Activated CD8-positive, alpha-beta T cell treated with anti-CD3 and anti-CD28 coated beads for 36 hours (primary cell): ENCODE data around the gene SND1. TPM values are rescaled to one million over a fixed set of nuclear protein-coding genes. Genes with fewer than 3 reads are reported as not detected.

Experiments
- ATAC-seq: fragments of 200-7000 bp; cut with Tn5 transposase; one replicate; pipeline ENCODE4 v1.10.0; 2021; ENCODE audit warnings: mild to moderate bottlenecking, moderate library complexity
- CTCF ChIA-PET: fragments of 350-600 bp; sonication (Branson Sonifier 250); formaldehyde crosslinking; loops from one replicate; lab custom pipeline; 2021; ENCODE audit warnings: antibody characterized with exemption; lab: Charles Lee
- POLR2A ChIA-PET: fragments of 350-600 bp; sonication (Branson Sonifier 250); formaldehyde crosslinking; loops from one replicate; lab custom pipeline; 2021; ENCODE audit warnings: antibody characterized with exemption; lab: Charles Lee
- DNase-seq: peaks from one replicate; pipeline ENCODE4 v3.0.0-alpha.2; 2020
- H3K27ac Mint-ChIP-seq: one replicate; pipeline ENCODE4 v1.8.0; 2021; ENCODE audit warnings: mild to moderate bottlenecking, mixed read lengths
- H3K27me3 Mint-ChIP-seq: one replicate; pipeline ENCODE4 v1.8.0; 2021; ENCODE audit warnings: mixed read lengths
- H3K36me3 Mint-ChIP-seq: one replicate; pipeline ENCODE4 v1.8.0; 2021; ENCODE audit warnings: low read depth, mixed read lengths
- H3K4me1 Mint-ChIP-seq: one replicate; pipeline ENCODE4 v1.8.0; 2021; ENCODE audit warnings: low read depth, mixed read lengths
- H3K4me3 Mint-ChIP-seq: one replicate; pipeline ENCODE4 v1.8.0; 2021; ENCODE audit warnings: mild to moderate bottlenecking, moderate library complexity, mixed read lengths
- H3K9me3 Mint-ChIP-seq: one replicate; pipeline ENCODE4 v1.8.0; 2021; ENCODE audit warnings: mixed read lengths
- intact Hi-C: fragments of 100-400 bp; cut with micrococcal nuclease; formaldehyde crosslinking; loops from one replicate; pipeline ENCODE4 v1.10.0; 2022
- total RNA-seq, 2 experiments: library from RNA; stranded (reverse); gene quantifications; one replicate each; pipeline ENCODE4 v1.2.3, GENCODE V29; 2021
- TF ChIP-seq, protein P1 (sequence below): fragments of 200-600 bp; IDR thresholded peaks from one replicate; pipeline ENCODE4 v1.8.0; 2022; ENCODE audit warnings: antibody characterized with exemption, mild to moderate bottlenecking

SND1 gene
- total RNA-seq, 2 experiments from 2014 or later: 206 to 208 TPM

DNA sequence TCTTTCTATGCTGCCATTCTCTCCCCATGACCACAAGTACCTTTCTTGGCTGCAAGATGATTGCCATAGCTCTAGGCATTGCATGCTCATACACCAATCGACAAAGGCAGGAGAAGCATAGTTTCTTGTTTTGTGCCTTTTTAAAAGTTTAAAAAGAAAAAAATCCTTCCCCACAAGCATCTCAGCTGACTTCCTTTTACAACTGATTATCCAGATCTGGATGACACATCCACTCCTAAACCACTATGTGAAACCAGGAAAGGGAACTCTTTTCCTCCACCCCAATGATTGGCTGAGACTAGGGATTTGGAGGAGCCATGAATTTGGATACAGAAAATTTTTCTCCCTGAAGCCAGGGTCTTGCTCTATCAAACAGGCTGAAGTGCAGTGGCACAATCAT is 393.8 kb downstream of the SND1 start:
- no peaks in the 10 kb centered on the region for H3K9me3 Mint-ChIP-seq

DNA sequence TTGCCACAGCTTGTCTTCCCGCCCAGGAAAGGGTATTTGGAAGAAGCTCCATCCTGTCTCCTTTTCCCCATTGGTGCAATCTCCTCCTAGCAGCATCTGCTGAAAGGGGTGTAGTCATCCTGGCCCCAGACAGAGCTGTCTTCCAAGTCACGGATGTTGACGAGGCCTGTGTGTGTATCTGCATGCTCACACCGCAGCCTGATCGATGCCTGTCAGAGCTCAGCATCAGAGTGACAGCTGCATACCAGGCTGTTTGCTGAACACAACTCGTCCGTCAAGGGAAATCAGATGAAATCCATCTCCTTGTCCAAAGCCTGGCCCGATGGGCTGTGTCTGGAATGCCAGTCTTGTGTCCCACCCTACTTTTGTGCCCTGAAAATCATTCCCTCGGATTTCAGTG is 400.4 kb downstream of the SND1 start:
- TF ChIP-seq, protein P1, sequence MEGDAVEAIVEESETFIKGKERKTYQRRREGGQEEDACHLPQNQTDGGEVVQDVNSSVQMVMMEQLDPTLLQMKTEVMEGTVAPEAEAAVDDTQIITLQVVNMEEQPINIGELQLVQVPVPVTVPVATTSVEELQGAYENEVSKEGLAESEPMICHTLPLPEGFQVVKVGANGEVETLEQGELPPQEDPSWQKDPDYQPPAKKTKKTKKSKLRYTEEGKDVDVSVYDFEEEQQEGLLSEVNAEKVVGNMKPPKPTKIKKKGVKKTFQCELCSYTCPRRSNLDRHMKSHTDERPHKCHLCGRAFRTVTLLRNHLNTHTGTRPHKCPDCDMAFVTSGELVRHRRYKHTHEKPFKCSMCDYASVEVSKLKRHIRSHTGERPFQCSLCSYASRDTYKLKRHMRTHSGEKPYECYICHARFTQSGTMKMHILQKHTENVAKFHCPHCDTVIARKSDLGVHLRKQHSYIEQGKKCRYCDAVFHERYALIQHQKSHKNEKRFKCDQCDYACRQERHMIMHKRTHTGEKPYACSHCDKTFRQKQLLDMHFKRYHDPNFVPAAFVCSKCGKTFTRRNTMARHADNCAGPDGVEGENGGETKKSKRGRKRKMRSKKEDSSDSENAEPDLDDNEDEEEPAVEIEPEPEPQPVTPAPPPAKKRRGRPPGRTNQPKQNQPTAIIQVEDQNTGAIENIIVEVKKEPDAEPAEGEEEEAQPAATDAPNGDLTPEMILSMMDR: no peak
- no peak overlapping the region for H3K27ac Mint-ChIP-seq
- H3K27me3 Mint-ChIP-seq: no peaks in the 10 kb centered on the region
- POLR2A ChIA-PET: no interaction called here
- intact Hi-C loops: no loop called here
- DNase-seq (no peak), ATAC-seq (no peak)
- peaks cover 2% of the 10 kb centered on the region for H3K36me3 Mint-ChIP-seq
- no peaks in the 10 kb centered on the region for H3K9me3 Mint-ChIP-seq
- H3K4me3 Mint-ChIP-seq: no peak overlapping the region
- CTCF ChIA-PET: interaction anchor here (1.1 to 3.3 kb wide), 2 partner anchors 10 to 157 kb away, joined by 3 to 11 read pairs; no protein-coding TSS in a partner anchor
- H3K4me1 Mint-ChIP-seq: peaks cover 29% of the 10 kb centered on the region

More for the DNA sequence above, 393.8 kb downstream of the SND1 start:
- peaks cover 3% of the 10 kb centered on the region for H3K36me3 Mint-ChIP-seq
- ChIA-PET POLR2A (no interaction called here), CTCF (interaction anchor here (1.7 kb wide), 1 partner anchor 9 kb away, joined by 5 read pairs; no protein-coding TSS in a partner anchor)
- no peak for ATAC-seq
- intact Hi-C loops: no loop called here
- no peak for DNase-seq
- no peak overlapping the region for H3K4me3 Mint-ChIP-seq
- peaks cover 18% of the 10 kb centered on the region for H3K4me1 Mint-ChIP-seq
- H3K27ac Mint-ChIP-seq: no peak overlapping the region
- TF ChIP-seq, protein P1: no peak
- H3K27me3 Mint-ChIP-seq: no peaks in the 10 kb centered on the region

DNA sequence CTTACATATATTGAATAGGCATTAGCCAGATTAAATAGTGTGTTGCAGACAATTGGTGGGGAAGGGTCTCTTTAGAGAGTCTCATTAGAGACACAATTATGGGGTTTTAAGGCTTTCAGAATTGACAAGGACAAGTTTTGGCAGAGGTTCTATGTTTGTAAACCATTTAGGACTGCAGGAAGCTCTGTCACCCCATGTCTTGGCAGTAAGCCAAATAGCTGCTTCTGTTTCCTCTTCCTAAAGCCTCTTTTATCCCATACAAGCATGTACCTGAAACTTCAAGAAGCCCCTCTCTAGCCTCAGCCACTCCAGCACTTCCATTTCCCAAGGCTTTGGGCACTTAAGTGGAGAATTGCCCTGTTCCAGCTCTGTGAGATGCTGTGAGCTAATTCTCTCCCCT is 401.0 kb downstream of the SND1 start:
- no peak for DNase-seq
- CTCF ChIA-PET: interaction anchor here (3.3 kb wide), 1 partner anchor 157 kb away, joined by 11 read pairs; no protein-coding TSS in a partner anchor
- peaks cover 2% of the 10 kb centered on the region for H3K36me3 Mint-ChIP-seq
- TF ChIP-seq, protein P1: no peak
- H3K4me1 Mint-ChIP-seq: peaks cover 35% of the 10 kb centered on the region
- POLR2A ChIA-PET: no interaction called here
- H3K9me3 Mint-ChIP-seq: no peaks in the 10 kb centered on the region
- H3K27me3 Mint-ChIP-seq: no peaks in the 10 kb centered on the region
- ATAC-seq: no peak
- no peak overlapping the region for H3K27ac Mint-ChIP-seq
- intact Hi-C loops: no loop called here
- H3K4me3 Mint-ChIP-seq: no peak overlapping the region

DNA sequence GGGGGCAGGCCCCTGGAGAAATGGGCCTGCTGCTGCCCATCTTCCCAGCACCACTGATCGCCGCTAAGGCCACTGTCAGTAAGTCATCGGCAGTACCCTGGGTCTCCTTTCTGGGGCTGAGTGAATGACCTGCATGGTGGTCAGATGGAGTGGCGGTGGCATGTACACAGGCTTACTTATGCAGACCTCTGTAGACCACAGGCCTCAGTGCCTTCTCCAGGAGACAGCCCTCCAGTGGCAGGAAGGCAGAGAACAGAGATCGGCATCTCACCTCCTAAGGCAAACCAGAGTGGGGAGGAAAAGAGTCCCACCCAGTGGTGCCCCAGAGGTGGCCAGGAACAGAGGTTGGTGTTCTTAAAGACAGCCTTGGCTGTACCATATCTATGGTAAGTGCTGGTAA is 402.0 kb downstream of the SND1 start:
- peaks cover 44% of the 10 kb centered on the region for H3K4me1 Mint-ChIP-seq

DNA sequence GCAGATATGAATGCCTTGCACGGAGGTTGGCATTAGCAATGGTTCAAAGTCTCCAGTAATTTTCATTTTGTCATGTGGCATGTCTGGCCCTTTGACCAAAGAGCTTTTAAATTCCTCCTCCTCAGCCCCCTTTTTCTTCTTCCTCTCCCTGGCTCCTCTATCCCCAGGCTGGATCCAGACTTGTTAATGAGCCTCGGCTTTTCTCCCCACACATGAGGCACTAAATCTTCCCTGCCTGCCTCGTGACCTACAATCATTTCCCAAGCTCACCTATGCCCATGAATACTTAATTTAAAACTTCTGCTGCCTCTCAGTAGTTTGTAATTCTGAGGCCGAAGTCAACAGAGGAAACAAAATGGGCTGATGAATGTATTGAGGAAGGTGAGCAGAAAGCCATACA is 402.5 kb downstream of the SND1 start:
- intact Hi-C loops: no loop called here
- H3K27me3 Mint-ChIP-seq: no peaks in the 10 kb centered on the region
- no peak for DNase-seq
- CTCF ChIA-PET: no interaction called here
- ATAC-seq: no peak
- TF ChIP-seq, protein P1: no peak
- POLR2A ChIA-PET: no interaction called here
- peaks cover 47% of the 10 kb centered on the region for H3K4me1 Mint-ChIP-seq
- no peak overlapping the region for H3K4me3 Mint-ChIP-seq
- peaks cover 5% of the 10 kb centered on the region for H3K36me3 Mint-ChIP-seq
- H3K27ac Mint-ChIP-seq: no peak overlapping the region
- H3K9me3 Mint-ChIP-seq: no peaks in the 10 kb centered on the region

More for the DNA sequence above, 402.0 kb downstream of the SND1 start:
- Mint-ChIP-seq H3K27me3 (no peaks in the 10 kb centered on the region), H3K36me3 (peaks cover 4% of the 10 kb centered on the region), H3K27ac (no peak overlapping the region), H3K9me3 (no peaks in the 10 kb centered on the region), H3K4me3 (no peak overlapping the region)
- TF ChIP-seq, protein P1: no peak
- no peak for ATAC-seq
- DNase-seq: no peak
- ChIA-PET POLR2A (no interaction called here), CTCF (no interaction called here)
- intact Hi-C loops: no loop called here
